ENCODE results near the gene SCUBE1.

- TF ChIP-seq CTCF (IDR thresholded peaks at IDR 0.05), result no peak
- TF ChIP-seq RAD21 (IDR thresholded peaks at IDR 0.05; ENCODE audit: low read length), result no peak
- no peak for TF ChIP-seq EP300 (IDR thresholded peaks at IDR 0.05; ENCODE audit: borderline replicate concordance in 1 of 2, low read depth in 1 of 2, low read length in 1 of 2)
- no peak for TF ChIP-seq FOXM1 (IDR thresholded peaks at IDR 0.05; ENCODE audit: low read depth)
- TF ChIP-seq POLR2AphosphoS5 (IDR thresholded peaks at IDR 0.05; ENCODE audit: low read depth, low read length), result no peak
These were observed 2.2 kb upstream of the SCUBE1 start for GRCh38 chr22:43345356-43345755.

All from SK-N-SH (cell line).